ENCODE measurements around the gene SINHCAF.

Gene SINHCAF

DNA sequence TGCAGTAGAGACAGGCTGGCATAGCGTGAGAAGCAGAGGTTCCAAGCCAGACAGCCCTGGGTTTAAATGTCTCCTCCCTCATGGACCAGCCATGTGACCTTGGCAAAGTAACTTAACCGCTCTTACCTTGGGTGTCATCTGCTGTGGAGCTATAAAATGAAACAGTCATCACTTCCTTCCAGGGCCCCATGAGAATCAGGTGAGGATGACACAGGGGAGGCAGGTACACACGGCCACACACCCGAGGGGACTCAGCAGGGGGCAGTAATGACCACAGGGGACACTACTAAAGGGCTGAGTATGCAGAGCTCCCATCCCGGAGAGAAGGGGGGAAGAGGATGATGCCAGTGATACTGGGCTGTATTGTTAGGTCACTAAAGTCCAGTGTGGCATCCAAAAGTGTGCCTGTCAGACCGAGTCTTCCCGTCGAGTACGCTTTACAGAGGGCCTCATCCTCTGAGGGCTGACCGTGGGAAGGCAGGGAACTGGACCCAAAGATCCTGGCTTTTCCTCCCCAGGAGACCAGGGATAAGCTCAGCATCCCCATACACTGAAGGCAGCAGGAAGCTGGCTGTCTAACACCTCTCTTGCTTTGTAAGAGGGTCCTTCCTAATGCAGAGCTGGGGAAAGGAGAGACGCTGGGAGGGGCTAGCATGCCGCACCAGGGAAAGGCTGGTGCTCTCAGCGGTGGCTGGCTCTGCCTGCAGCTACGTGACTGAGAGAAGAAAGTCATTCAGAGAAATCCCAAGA lies 94.2 kb downstream of the SINHCAF start:
- DNase-seq: no peak

Data from NCI-H2081 treated with DMSO at 0.1 percent for 48 hours (cell line).